Thoracic aorta (tissue), 2 donors: ENCODE data around the gene GOLGB1. TPM values are rescaled to one million over a fixed set of nuclear protein-coding genes. Genes with fewer than 3 reads are reported as not detected.

ENCODE experiments used
- ATAC-seq: fragments of 150-250 bp; one replicate; pipeline ENCODE4 v1.8.0; 2017; ENCODE audit warnings: low read depth; ENCODE audit not compliant: insufficient number of reproducible peaks, low FRiP score
- DNase-seq: peaks from one replicate; pipeline ENCODE4 v3.0.0-alpha.2; 2020; ENCODE audit warnings: low spot score
- H3K27ac ChIP-seq, 2 donors: fragments of 200-600 bp; sonication (generic); 1 replicate in 1 of 2; 2 replicates in 1 of 2; pipeline ENCODE4 v1.5.1; 2016; ENCODE audit warnings: mild to moderate bottlenecking in 2 of 2, moderate library complexity in 2 of 2
- H3K27me3 ChIP-seq: fragments of 200-600 bp; sonication (generic); replicated peaks from 2 replicates; pipeline ENCODE4 v1.6.0; 2016; ENCODE audit warnings: mild to moderate bottlenecking; ENCODE audit not compliant: insufficient read depth
- H3K36me3 ChIP-seq: fragments of 200-600 bp; sonication (generic); one replicate; pipeline ENCODE4 v1.5.1; 2016
- H3K4me1 ChIP-seq, 2 donors: fragments of 200-600 bp; sonication (generic); 1 replicate in 1 of 2; 2 replicates in 1 of 2; pipeline versions ENCODE4 v1.5.1 to v1.6.0; 2016; ENCODE audit warnings: low read depth in 2 of 2, mild to moderate bottlenecking in 1 of 2; ENCODE audit not compliant: control insufficient read depth in 1 of 2
- H3K4me3 ChIP-seq: fragments of 200-600 bp; sonication (generic); 2 replicates; pipeline ENCODE4 v1.5.1; 2016; ENCODE audit warnings: mild to moderate bottlenecking
- H3K9me3 ChIP-seq: fragments of 200-600 bp; sonication (generic); 2 replicates; pipeline ENCODE4 v1.5.1; 2016
- CTCF ChIP-seq: fragments of 200-600 bp; sonication (generic); IDR thresholded peaks from one replicate; pipeline ENCODE4 v1.5.1; 2019; ENCODE audit warnings: antibody characterized with exemption
- total RNA-seq, 2 donors: library from RNA; depleted of rRNA; stranded (reverse); fragments of >200 nt; gene quantifications; one replicate each; pipeline versions ENCODE4 v1.1.0 to v1.2.3, GENCODE V29; 2016

Gene GOLGB1
- total RNA-seq, 2 donors from 2014 or later: 62.3 to 78.5 TPM

- TF ChIP-seq CTCF: no peak
- no peak for DNase-seq
These were observed 9.6 kb downstream of the GOLGB1 start for GRCh38 chr3:121739902-121740301.

GRCh38 chr3:121737644-121738043 is 11.9 kb downstream of the GOLGB1 start:
- Histone ChIP-seq H3K4me1 (peaks cover 9 to 34% of the 10 kb centered on the region in 2 donors), H3K9me3 (no peaks in the 10 kb centered on the region), H3K36me3 (no peaks in the 10 kb centered on the region), H3K27me3 (no peaks in the 10 kb centered on the region), H3K4me3 (no peak overlapping the region), H3K27ac (no peak overlapping the region)
- TF ChIP-seq CTCF: no peak
- no peak for ATAC-seq
- DNase-seq: no peak

More at GRCh38 chr3:121739902-121740301, 9.6 kb downstream of the GOLGB1 start:
- no peak overlapping the region for H3K4me3 ChIP-seq
- H3K27ac ChIP-seq: no peak overlapping the region
- no peaks in the 10 kb centered on the region for H3K27me3 ChIP-seq
- H3K36me3 ChIP-seq: no peaks in the 10 kb centered on the region
- H3K9me3 ChIP-seq: no peaks in the 10 kb centered on the region
- H3K4me1 ChIP-seq: peaks cover 9 to 34% of the 10 kb centered on the region in 2 donors
- ATAC-seq: no peak

- ATAC-seq: no peak
- Histone ChIP-seq H3K27me3 (no peaks in the 10 kb centered on the region), H3K27ac (no peak overlapping the region), H3K4me1 (peaks cover 9 to 33% of the 10 kb centered on the region in 2 donors), H3K36me3 (no peaks in the 10 kb centered on the region), H3K9me3 (no peaks in the 10 kb centered on the region), H3K4me3 (no peak overlapping the region)
- no peak for TF ChIP-seq CTCF
- no peak for DNase-seq
These were observed 13.4 kb downstream of the GOLGB1 start for GRCh38 chr3:121736112-121736511.

- Histone ChIP-seq H3K27me3 (no peaks in the 10 kb centered on the region), H3K36me3 (no peaks in the 10 kb centered on the region), H3K4me3 (no peak overlapping the region), H3K4me1 (peaks cover 3 to 32% of the 10 kb centered on the region in 2 donors), H3K27ac (no peak overlapping the region), H3K9me3 (no peaks in the 10 kb centered on the region)
- ATAC-seq (no peak), DNase-seq (no peak)
- no peak for TF ChIP-seq CTCF
These were observed 14.4 kb downstream of the GOLGB1 start for GRCh38 chr3:121735047-121735696.

- no peak overlapping the region for H3K4me3 ChIP-seq
- peaks cover 13% of the 10 kb centered on the region for H3K36me3 ChIP-seq
- ATAC-seq: no peak
- no peak for DNase-seq
- no peak for TF ChIP-seq CTCF
- no peaks in the 10 kb centered on the region for H3K9me3 ChIP-seq
- peaks cover 0 to 13% of the 10 kb centered on the region in 2 donors for H3K4me1 ChIP-seq
- no peaks in the 10 kb centered on the region for H3K27me3 ChIP-seq
- no peak overlapping the region for H3K27ac ChIP-seq
These were observed 18.4 kb downstream of the GOLGB1 start for GRCh38 chr3:121730940-121731687.
